ENCODE measurements around the gene LIMS1. TPM values are rescaled to one million over a fixed set of nuclear protein-coding genes. Genes with fewer than 3 reads are reported as not detected.

Gene LIMS1
- total and polyA plus RNA-seq, 10 donors, result 8.9 to 104 (median 61.2) TPM

- intact Hi-C loops (cut with DNase I; ENCODE audit: low total_unique reads), result no loop called here
- TF ChIP-seq POLR2A (IDR thresholded peaks at IDR 0.05), result no peak
- no peak for TF ChIP-seq POLR2AphosphoS5 (IDR thresholded peaks at IDR 0.05)
- no peak for TF ChIP-seq CTCF (IDR thresholded peaks at IDR 0.05 in 8 of 11, conservative IDR thresholded peaks at IDR 0.05 in 3 of 11)
Measured at GRCh38 chr2:108536911-108537310, 2.6 kb downstream of the LIMS1 start.

GRCh38 chr2:108538000-108538625 is 3.8 kb downstream of the LIMS1 start:
- Histone ChIP-seq H3K27me3 (replicated peaks in 1 of 7) (peaks cover 0 to 10% (median 0%) of the 10 kb centered on the region in 7 donors), H3K4me3 (no peak overlapping the region), H3K4me1 (peaks cover 0 to 58% (median 25%) of the 10 kb centered on the region in 6 donors), H3K27ac (no peak overlapping the region), H3K36me3 (peaks cover 0 to 5% (median 0%) of the 10 kb centered on the region in 6 donors), H3K9me3 (no peaks in the 10 kb centered on the region)
- intact Hi-C loops (cut with DNase I; ENCODE audit: low total_unique reads), result no loop called here
- 68 to 93% (median 80%) methylated on average over 5 of the region's 5 CpGs for WGBS, 5 donors
- TF ChIP-seq CTCF (IDR thresholded peaks at IDR 0.05 in 8 of 11, conservative IDR thresholded peaks at IDR 0.05 in 3 of 11), result no peak
- no peak for TF ChIP-seq POLR2A (IDR thresholded peaks at IDR 0.05)
- no peak for TF ChIP-seq POLR2AphosphoS5 (IDR thresholded peaks at IDR 0.05)
- DNase-seq, result no peak

More at GRCh38 chr2:108536911-108537310, 2.6 kb downstream of the LIMS1 start:
- DNase-seq, result no peak
- peaks cover 0 to 65% (median 26%) of the 10 kb centered on the region in 6 donors for H3K4me1 ChIP-seq
- peaks cover 0 to 10% (median 0%) of the 10 kb centered on the region in 7 donors for H3K27me3 ChIP-seq (replicated peaks in 1 of 7)
- H3K4me3 ChIP-seq, result no peak overlapping the region
- no peak overlapping the region for H3K27ac ChIP-seq
- H3K36me3 ChIP-seq, result peaks cover 0 to 5% (median 0%) of the 10 kb centered on the region in 6 donors
- WGBS, 5 donors, result 90 to 95% (median 92%) methylated on average over 5 of the region's 5 CpGs
- H3K9me3 ChIP-seq, result no peaks in the 10 kb centered on the region

GRCh38 chr2:108541451-108541850 is 7.2 kb downstream of the LIMS1 start:
- TF ChIP-seq CTCF (IDR thresholded peaks at IDR 0.05 in 8 of 11, conservative IDR thresholded peaks at IDR 0.05 in 3 of 11) (no peak), POLR2AphosphoS5 (IDR thresholded peaks at IDR 0.05) (no peak), POLR2A (IDR thresholded peaks at IDR 0.05) (no peak)
- Histone ChIP-seq H3K27ac (no peak overlapping the region), H3K4me3 (no peak overlapping the region), H3K4me1 (peaks cover 0 to 32% (median 7%) of the 10 kb centered on the region in 6 donors), H3K36me3 (peaks cover 0 to 5% (median 0%) of the 10 kb centered on the region in 6 donors), H3K9me3 (no peaks in the 10 kb centered on the region), H3K27me3 (replicated peaks in 1 of 7) (no peaks in the 10 kb centered on the region)
- WGBS, 5 donors, result 84 to 95% (median 91%) methylated on average over 4 of the region's 4 CpGs
- no peak for DNase-seq
- intact Hi-C loops (cut with DNase I; ENCODE audit: low total_unique reads), result no loop called here

- intact Hi-C loops (cut with DNase I; ENCODE audit: low total_unique reads), result no loop called here
Measured at GRCh38 chr2:108542071-108542470, 7.8 kb downstream of the LIMS1 start.

More at GRCh38 chr2:108542071-108542470, 7.8 kb downstream of the LIMS1 start:
- 77 to 84% (median 83%) methylated on average over 4 of the region's 4 CpGs for WGBS, 5 donors
- no peak for TF ChIP-seq CTCF (IDR thresholded peaks at IDR 0.05 in 8 of 11, conservative IDR thresholded peaks at IDR 0.05 in 3 of 11)
- TF ChIP-seq POLR2A (IDR thresholded peaks at IDR 0.05), result no peak
- no peak for TF ChIP-seq POLR2AphosphoS5 (IDR thresholded peaks at IDR 0.05)
- Histone ChIP-seq H3K9me3 (no peaks in the 10 kb centered on the region), H3K27me3 (replicated peaks in 1 of 7) (no peaks in the 10 kb centered on the region), H3K4me3 (no peak overlapping the region), H3K27ac (no peak overlapping the region), H3K4me1 (peaks cover 0 to 26% (median 5%) of the 10 kb centered on the region in 6 donors), H3K36me3 (peaks cover 0 to 5% (median 0%) of the 10 kb centered on the region in 6 donors)
- no peak for DNase-seq
